ENCODE measurements around the gene SLF2. TPM values are rescaled to one million over a fixed set of nuclear protein-coding genes. Genes with fewer than 3 reads are reported as not detected.

SLF2 gene
- total and polyA plus RNA-seq, 2 of the 13 experiments (the other 11 are each of a cell fraction or from before 2014, with no cell fraction given) = 12.2 to 48.1 TPM

GRCh38 chr10:100998183-100998990, 85.6 kb downstream of the SLF2 start (continued):
- TF ChIP-seq AKAP8 (CRISPR knock-in tag; IDR thresholded peaks at IDR 0.05) = no peak
- TF ChIP-seq, protein P1, sequence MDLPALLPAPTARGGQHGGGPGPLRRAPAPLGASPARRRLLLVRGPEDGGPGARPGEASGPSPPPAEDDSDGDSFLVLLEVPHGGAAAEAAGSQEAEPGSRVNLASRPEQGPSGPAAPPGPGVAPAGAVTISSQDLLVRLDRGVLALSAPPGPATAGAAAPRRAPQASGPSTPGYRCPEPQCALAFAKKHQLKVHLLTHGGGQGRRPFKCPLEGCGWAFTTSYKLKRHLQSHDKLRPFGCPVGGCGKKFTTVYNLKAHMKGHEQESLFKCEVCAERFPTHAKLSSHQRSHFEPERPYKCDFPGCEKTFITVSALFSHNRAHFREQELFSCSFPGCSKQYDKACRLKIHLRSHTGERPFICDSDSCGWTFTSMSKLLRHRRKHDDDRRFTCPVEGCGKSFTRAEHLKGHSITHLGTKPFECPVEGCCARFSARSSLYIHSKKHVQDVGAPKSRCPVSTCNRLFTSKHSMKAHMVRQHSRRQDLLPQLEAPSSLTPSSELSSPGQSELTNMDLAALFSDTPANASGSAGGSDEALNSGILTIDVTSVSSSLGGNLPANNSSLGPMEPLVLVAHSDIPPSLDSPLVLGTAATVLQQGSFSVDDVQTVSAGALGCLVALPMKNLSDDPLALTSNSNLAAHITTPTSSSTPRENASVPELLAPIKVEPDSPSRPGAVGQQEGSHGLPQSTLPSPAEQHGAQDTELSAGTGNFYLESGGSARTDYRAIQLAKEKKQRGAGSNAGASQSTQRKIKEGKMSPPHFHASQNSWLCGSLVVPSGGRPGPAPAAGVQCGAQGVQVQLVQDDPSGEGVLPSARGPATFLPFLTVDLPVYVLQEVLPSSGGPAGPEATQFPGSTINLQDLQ (CRISPR knock-in tag; IDR thresholded peaks at IDR 0.05) = no peak
- TF ChIP-seq ZNF260 (CRISPR knock-in tag; IDR thresholded peaks at IDR 0.05; ENCODE audit: borderline replicate concordance, low read depth) = no peak
- TF ChIP-seq SPEN (CRISPR knock-in tag; IDR thresholded peaks at IDR 0.05; ENCODE audit: low read depth) = peak; percentile 1; the same call in 1 of the 2 replicates
- TF ChIP-seq SRY (CRISPR knock-in tag; IDR thresholded peaks at IDR 0.05) = no peak
- peak; percentile 45; the same call in 1 of the 2 replicates for TF ChIP-seq ZKSCAN8 (CRISPR knock-in tag; IDR thresholded peaks at IDR 0.05; ENCODE audit: borderline replicate concordance)
- TF ChIP-seq PCBP1 (IDR thresholded peaks at IDR 0.05; ENCODE audit: borderline replicate concordance, low read depth, low read length) = 0 out of 2 replicates have a peak, but pooled peaks have one; percentile 46
- TF ChIP-seq FLYWCH1 (CRISPR knock-in tag; IDR thresholded peaks at IDR 0.05) = no peak
- no peak for TF ChIP-seq ZNF431 (CRISPR knock-in tag; IDR thresholded peaks at IDR 0.05; ENCODE audit: borderline replicate concordance, low read depth)
- TF ChIP-seq ZNF790 (CRISPR knock-in tag; IDR thresholded peaks at IDR 0.05; ENCODE audit: borderline replicate concordance) = no peak; the same call in 1 of the 2 replicates
- TF ChIP-seq TCF7L2 (IDR thresholded peaks at IDR 0.05; ENCODE audit: low read depth, low read length) = no peak
- 0 out of 2 replicates have a peak, but pooled peaks have one; percentile 52 for TF ChIP-seq ZNF235 (CRISPR knock-in tag; IDR thresholded peaks at IDR 0.05; ENCODE audit: borderline replicate concordance)
- TF ChIP-seq, protein P2, sequence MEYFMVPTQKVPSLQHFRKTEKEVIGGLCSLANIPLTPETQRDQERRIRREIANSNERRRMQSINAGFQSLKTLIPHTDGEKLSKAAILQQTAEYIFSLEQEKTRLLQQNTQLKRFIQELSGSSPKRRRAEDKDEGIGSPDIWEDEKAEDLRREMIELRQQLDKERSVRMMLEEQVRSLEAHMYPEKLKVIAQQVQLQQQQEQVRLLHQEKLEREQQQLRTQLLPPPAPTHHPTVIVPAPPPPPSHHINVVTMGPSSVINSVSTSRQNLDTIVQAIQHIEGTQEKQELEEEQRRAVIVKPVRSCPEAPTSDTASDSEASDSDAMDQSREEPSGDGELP (IDR thresholded peaks at IDR 0.05; ENCODE audit: borderline replicate concordance, low read depth) = peak; percentile 85
- TF ChIP-seq ZBTB4 (CRISPR knock-in tag; IDR thresholded peaks at IDR 0.05; ENCODE audit: borderline replicate concordance) = no peak
- TF ChIP-seq, protein P3, sequence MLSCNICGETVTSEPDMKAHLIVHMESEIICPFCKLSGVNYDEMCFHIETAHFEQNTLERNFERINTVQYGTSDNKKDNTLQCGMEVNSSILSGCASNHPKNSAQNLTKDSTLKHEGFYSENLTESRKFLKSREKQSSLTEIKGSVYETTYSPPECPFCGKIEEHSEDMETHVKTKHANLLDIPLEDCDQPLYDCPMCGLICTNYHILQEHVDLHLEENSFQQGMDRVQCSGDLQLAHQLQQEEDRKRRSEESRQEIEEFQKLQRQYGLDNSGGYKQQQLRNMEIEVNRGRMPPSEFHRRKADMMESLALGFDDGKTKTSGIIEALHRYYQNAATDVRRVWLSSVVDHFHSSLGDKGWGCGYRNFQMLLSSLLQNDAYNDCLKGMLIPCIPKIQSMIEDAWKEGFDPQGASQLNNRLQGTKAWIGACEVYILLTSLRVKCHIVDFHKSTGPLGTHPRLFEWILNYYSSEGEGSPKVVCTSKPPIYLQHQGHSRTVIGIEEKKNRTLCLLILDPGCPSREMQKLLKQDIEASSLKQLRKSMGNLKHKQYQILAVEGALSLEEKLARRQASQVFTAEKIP (CRISPR knock-in tag; IDR thresholded peaks at IDR 0.05; ENCODE audit: borderline replicate concordance) = no peak
- 0 out of 2 replicates have a peak, but pooled peaks have one; percentile 16 for TF ChIP-seq LCORL (IDR thresholded peaks at IDR 0.05)
- peak; percentile 31; the same call in 1 of the 2 replicates for TF ChIP-seq LCORL (CRISPR knock-in tag; IDR thresholded peaks at IDR 0.05)
- peak; percentile 36; the same call in 1 of the 2 replicates for TF ChIP-seq ZNF160 (CRISPR knock-in tag; IDR thresholded peaks at IDR 0.05)
- TF ChIP-seq POLR2G (IDR thresholded peaks at IDR 0.05; ENCODE audit: low read depth, low read length) = peak; percentile 61
- TF ChIP-seq SYNCRIP (IDR thresholded peaks at IDR 0.05; ENCODE audit: insufficient read depth, low read depth, low read length) = no peak

Data from HepG2 (cell line).